Kidney glomerular epithelial cell (primary cell): Measurements from ENCODE around the gene PSMD13.
"Not testable (repeated sequence)": the region's sequence is repeated elsewhere in the genome, so short reads cannot be mapped to it uniquely, and the experiment has no call there.

Source experiments
- DNase-seq: peaks from one replicate; lab custom pipeline; 2025; lab: John Stamatoyannopoulos, UW

The PSMD13 gene

DNA sequence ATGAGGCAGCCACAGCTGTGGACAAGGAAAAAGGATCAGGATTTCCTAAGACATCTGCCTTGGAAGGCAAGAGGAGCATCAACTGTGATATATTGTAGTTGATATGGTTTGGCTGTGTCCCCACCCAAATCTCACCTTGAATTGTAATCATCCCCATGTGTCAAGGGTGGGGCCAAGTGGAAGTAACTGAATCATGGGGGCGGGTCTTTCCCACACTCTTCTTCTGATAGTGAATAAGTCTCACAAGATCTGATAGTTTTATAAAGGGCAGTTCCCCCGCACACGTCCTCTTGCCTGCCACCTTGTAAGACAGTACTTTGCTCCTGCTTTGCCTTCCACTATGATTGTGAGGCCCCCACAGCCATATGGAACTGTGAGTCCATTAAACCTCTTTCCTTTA is 19.1 kb upstream of the PSMD13 start:
- DNase-seq = no peak

DNA sequence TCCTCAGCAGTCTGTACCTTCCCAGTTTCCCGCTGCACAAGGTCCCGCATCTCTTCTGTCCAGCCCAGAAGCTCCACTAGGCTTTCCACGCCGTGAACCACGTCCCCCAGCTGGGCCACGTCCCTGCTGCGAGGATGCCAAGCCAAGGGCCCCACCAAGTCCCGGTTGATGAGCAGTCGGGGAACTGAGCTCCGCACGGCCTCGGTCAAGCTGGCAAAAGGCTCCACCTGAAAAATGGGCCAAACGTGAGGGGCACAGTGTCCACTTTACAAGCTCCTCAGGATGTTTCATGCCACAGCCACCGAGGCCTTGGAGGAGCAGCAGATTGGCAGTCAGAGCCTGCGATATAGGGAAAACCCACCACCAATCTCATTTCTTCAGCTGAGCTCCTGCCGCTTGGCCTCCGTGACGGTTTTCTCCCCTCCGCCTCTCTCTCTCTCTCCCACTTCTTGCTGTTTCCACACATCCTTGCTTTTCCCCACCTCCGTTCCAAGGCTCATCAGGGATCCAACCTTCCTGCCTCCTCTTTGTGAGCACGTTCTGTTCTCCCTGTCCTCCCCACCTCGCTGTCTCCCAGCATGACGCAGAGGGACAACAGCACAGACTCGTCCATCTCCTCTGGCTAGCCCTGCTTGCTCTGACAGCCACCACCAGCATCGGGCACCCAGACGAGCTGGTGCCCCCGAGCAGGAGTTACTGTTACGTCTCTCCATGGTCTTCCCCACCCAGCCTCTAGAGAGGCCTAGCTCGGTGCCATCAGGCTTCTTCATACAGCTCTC is 17.8 kb upstream of the PSMD13 start:
- no peak for DNase-seq

DNA sequence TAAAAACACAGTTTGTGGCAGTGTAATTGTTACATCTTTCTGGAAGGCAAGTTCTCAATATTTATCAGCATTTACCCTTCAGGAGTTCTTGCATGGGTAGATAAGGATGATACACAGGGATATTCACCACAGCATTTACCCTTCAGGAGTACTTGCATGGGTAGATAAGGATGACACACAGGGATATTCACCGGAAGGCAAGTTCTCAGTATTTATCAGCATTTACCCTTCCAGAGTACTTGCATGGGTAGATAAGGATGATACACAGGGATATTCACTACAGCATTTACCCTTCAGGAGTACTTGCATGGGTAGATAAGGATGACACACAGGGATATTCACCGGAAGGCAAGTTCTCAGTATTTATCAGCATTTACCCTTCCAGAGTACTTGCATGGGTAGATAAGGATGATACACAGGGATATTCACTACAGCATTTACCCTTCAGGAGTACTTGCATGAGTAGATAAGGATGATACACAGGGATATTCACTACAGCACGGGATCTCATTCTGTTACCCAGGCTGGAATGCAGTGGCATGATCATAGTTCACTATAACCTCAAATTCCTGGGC is 16.0 kb upstream of the PSMD13 start:
- DNase-seq = not testable (repeated sequence)

DNA sequence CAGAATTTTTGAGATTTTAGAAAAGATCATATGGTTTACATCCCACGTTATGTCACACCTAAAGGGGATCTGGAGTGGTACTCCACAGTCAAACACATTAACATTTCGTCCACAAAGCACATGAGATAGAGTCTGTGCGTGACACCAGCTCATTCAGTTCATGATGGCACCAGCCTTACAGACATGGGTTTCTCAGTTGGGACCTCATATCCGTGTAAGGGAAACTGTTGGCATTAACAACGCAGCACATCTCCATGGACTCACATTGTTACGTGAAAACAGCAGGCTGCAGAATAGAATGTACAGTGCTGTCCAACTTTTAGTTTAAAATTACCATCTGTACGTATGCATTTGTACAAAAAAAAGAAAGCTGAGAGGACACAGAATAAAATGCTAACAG is 15.2 kb upstream of the PSMD13 start:
- no peak for DNase-seq

DNA sequence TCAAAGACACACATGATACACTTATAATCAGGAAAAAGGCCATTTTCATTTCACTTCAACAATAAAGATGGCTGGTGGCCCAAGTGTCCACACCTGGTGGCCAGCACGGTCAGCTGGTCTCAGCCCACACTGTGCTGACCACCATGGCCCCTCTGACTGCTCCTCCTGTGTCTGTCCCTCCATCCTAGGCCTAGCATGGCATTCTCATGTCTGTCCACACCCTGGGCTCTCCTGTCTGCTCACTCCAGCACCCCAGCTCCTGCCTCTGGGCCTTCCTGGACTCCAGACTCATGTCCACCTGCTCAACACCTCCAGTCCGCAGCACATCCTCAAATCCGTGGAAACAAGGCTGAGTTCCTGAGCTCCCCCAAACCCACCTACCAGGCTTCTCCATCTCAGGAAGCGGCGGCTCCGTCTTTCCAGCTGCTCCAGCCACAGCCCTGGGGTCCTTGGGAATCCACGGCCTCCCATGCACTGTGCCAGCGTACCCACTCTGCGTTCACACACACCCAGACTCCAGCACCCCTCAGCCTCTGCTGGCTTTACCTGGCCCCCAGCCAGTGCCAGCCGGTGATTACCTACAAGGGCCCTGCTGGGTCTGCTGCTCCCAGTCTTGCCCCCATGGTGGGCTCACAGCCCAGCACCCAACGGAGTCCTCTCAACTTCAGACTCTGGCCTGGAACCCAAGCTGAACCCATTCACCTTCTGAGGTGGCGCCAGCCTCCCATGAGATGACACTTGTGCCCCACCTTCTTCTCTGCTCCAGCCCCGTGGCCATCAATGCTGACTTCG is 14.6 kb upstream of the PSMD13 start:
- no peak for DNase-seq

DNA sequence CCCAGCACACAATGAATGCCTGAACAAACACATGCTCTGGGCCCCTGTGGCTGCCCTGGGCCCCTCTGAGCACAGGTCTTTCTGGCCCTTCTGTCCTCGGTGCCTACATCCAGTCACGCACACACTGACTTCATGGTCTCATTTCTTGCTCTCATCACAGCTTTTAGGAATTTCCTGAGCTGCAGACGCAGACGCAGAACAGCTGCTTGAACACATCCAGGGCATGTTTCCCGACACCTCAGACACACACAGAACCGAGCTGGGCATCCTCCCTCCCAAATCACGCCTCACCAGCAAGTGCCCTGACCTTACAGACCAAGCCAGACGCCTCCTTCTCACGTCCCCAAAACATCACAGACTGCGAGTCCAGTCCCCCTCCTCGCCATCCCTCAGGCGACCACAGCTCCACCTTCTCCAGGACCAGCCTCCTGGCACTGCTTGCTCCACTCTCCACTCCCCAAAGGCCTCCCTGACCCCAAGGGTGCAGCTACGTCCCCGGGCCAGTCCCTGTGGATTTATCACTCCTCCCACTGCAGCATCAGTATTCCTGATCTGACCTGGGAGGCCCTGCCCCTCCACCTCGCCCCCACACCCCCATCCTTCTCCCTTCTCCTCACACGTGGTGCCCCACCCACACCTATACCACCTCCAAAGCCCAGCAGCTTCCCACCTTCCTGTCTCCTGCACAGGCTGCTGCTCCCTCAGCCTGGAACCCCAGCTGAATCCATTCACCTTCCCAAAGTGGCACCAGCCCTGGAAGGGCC is 13.6 kb upstream of the PSMD13 start:
- no peak for DNase-seq

DNA sequence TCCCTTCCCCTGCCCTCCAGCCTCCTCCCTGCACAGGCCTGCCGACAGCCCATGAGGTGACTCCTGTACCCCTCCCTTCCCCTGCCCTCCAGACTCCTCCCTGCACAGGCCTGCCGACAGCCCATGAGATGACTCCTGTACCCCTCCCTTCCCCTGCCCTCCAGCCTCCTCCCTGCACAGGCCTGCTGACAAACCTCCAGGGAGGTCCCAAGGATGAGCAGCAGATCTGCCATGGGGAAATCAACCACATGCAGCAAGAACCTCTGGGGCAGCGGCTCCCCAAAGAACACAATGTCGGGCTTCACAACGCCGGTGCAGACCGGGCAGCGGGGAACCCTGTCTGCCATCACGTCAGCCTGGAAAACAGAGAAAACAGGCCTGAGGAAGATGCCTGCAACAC is 12.9 kb upstream of the PSMD13 start:
- DNase-seq = no peak

DNA sequence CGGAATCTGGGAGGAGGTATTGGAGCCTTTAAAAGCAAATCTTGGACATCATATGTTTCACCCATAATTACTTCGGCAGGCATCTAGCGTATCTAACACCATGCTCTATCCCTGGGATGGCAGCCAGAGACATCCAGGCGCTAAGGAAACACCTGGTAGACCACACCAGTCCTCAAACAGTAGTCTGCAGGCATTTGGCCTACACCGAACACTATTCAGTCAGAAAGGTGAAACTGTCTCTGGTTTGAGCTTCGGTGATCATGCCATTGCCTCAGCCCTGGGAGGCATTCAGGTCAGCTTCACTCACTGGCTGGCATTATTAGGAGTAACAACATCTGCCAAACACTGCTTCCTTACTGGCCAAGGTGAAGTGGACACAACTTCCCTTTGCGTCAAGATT is 12.4 kb upstream of the PSMD13 start:
- no peak for DNase-seq

DNA sequence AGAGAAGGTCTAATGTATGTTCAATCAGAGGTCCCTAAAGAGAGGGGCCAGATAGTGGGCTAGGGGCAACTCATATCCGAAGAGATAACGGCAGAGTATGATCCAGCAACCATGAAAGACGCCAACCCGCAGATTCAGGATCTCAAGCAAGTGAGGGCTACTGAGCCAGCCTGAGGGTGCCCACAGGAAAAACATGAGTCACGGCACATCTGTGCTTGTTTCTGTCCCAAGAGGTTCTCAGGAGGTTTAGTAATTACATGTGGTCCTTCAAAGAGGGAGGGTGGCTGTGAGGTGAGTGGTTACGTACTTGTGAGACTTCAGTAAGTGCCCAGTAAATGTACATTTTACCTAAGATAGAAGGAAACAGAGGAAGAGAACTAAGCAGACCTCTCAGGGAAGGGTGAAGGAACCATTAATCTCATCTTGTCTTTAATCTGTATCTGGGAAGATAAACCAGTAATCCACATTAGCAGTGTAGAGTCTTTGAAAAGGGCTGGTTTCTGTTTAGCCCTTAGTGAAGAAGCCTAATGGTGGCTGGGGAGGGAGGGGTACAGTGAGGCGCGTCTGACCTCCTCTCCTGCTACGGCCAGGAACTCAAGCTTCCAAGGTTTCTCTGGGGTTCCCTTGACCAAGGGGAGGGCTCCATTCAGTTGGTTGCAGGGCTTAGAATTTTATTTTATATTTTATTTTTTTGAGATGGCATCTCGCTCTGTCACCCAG is 10.9 kb upstream of the PSMD13 start:
- no peak for DNase-seq

DNA sequence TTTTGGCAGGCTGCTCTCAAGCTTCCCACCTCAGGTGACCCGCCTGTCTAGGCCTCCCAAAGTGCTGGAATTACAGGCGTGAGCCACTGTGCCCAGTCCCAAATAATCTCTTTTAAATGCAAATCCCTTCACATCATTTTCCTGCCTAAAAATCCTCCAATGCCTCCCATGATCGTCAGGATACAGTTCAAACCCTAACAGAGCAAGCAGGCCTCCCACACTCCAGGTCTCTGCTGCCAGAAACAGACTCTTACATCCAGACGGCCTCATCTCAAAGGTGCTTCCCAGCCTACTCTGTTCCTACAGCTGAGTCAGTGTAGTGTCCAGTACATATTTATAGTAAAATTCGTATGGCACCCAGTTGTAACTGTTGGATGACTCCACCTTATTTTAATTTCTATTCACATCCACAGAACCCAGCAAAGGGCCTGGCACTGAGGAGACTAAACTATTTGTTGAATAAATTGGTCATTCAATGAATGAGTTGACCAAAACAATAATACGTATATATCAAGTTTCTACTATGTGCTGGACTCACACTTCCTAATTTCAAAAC is 8.9 kb upstream of the PSMD13 start:
- DNase-seq = no peak

DNA sequence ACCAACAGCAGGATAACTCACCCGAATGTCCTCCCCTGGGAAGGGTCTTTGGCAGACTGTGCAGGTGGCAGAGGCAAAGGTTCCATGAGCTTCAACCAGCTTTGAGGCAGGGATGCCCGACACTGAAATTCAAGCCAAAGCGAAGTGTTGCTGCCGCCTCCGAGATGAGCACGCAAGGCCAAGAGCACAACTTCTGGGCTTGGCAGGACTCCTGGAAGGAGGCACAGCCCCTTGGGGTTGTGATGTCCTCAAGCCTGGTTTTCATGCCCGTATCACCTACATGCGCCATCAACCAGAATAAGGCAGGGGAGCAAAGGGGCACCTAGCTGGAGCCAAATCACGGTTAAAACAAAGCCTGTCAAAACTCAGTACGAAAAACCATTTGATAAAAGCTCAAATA is 6.3 kb upstream of the PSMD13 start:
- DNase-seq = no peak

DNA sequence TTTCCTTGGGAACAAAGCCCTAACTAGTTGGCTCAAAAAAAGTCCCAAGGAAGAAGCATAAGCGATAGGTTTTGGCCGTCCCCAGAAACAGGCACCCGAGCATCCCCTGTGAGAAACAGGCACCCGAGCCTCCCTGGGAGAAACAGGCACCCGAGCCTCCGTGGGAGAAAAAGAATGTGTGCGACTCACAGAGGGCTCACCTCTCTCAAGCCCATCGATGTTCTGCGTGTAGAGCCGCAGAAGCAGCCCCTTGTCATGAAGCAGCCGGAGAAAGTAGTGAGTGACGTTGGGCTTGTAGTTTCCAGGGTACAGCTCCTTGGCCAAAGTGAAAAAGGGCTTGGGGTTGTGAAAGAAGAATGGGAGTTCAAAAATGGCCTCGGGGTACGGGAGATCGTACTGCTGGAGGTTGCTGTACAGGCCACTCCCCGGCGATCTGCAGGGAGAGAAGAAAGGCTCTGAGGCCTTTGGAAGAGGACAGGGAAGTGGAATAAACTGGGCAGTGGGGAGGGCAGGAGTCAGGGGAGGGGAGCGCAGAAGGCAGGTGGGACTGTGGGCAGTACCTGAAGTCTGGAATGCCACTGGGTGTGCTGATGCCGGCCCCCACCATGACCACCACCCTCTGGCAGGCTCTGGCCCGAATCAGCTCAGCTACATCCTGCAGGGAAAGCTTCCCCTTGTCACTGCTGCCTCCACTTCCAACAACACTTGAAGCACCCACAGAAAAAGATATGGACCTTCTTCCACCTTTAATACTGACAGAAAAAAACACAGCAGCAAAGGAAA is 3.8 kb upstream of the PSMD13 start:
- DNase-seq = no peak

DNA sequence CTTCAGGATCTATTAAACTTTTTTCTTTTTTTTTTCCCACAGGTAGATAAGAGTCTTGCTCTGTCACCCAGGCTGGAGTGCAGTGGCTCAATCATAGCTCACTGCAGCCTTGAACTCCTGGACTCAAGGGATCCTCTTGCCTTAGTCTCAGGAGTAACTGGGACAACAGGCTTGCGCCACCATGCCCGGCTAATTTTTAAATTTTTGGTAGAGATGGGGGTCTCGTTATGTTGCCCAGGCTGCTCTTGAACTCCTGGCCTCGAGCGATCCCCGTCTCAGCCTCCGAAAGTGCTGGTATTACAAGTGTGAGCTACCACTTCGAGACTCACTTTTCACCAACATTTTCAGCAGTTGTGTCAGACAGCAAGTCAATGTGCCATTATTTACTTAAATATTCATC is 1.6 kb upstream of the PSMD13 start:
- no peak for DNase-seq

DNA sequence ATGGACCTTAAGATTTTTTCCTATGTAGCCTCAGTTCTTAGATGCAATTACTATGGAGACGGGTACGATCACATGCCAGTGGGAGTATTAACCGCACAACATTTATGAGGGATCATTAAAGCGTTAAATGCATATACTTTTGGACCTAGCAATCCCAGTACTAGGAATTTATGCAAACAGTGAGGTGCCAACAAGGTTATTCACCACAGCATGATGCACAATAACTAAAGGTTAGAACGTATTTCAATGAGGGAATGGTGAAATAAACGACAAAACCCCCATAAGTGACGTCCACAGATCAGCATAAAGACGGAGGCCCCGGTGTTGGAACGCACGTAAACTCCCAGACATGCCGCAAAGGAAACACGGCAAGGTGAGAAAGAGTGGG is 1.2 kb upstream of the PSMD13 start:
- DNase-seq = peak; percentile 66

DNA sequence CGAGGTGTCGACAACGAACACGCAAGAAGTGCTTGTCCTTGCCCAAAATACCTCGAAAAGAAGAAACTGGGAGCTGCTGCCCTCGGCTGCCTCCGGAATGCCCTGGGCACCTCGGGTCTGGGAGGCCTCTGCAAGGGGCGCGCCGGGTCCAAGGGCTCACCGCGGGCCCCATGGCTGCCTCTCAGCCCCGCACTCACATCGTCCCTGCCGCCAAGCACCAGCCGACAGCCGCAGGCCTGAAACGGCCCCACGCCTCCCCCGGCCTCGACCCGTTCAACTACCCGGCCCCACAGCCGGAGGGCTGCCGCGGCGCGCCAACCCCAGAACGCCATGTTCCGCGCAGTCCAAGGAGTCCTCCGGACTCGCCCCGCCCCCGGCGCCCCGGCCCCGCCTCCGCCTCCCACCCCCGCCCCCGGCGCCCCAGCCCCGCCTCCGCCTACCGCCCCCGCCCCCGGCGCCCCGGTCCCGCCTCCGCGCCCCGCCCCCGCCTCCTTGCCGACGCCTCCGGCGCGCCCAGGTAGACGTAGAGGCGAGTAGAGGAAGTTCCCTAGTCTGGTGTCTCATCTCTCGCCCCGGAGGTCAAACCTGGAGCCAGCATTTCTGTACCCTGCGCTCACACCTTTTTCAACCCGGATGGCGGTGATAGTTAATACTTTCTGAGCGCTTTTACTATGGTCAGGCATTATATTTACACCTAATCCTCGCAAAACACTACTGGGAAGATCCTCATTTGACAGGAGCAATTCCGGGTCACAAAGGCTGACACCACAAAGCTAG is 591 bp upstream of the PSMD13 start, which contains the start of gene SIRT3:
Gene SIRT3 (minus strand): TSS at position 346 of the 777 bp plus-strand sequence. CDS start 14 bp downstream, at position 332.
- DNase-seq = peak; percentile 66

DNA sequence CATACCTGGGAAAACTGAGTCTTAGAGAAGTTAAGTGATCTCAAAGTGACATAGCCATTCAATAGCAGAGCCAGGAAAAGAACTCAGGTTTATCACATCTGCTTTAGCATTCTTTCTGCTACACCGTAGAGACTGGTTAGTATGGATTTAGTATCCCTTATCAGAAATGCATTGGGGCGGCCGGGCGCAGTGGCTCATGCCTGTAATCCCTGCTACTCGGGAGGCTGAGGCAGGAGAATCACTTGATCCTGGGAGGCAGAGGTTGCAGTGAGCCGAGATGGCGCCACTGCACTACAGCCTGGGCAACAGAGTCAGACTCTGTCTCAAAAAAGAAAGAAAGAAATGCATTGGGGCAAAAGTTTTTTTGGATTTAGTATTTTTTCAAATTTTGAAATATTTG is 1.6 kb downstream of the PSMD13 start:
- DNase-seq = not testable (repeated sequence)

DNA sequence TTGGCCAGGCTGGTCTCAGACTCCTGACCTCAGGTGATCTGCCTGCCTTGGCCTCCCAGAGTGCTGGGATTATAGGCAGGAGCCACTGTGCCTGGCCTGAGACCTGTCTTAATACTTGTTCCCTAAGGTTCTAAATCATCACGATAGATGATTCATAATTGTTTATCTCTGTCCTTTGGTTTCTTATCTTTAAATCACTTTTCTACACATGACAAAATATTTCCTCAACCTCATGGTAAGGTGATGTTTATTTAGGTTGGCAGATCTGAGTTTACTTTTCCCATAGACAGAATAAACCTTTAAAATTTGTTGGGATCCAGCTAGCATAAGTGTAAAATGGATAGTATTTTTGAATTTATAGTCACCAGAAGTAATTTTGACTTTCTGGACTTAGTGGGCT is 3.5 kb downstream of the PSMD13 start:
- no peak for DNase-seq

DNA sequence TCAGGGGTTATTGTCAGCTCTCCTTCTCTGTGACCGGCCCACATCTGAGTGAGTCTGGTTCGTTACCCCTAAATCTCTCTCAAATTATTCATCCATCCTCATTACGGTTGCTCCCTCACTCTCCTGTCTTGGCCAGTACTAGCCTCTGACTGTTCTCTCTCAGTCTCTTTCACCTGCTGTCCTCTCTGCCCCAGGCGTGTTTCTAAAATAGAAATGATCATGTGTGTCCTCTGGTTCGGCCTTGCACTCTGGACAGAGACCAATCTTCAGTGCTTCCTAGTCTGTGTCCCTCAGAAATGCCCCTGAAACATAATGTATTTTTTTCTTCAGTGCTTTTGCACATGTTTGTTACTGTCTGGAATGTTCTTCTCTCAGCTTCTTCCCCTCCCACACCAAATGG is 4.9 kb downstream of the PSMD13 start:
- no peak for DNase-seq

DNA sequence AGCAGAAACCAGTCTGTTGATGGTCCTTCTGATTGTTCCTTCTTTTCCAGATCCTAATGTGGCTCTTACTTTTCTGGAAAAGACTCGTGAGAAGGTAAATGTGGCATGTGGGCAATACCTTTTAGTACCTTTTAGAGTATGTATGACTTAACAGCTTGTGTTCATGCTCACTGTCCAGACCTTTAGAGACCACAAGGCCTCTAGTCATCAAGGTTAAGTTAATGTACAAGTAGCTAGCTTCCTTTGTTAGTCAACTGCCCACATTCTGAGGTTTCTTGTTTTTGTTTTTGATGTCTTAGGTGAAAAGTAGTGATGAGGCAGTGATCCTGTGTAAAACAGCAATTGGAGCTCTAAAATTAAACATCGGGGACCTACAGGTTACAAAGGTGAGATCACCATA is 7.6 kb downstream of the PSMD13 start:
- DNase-seq = no peak

DNA sequence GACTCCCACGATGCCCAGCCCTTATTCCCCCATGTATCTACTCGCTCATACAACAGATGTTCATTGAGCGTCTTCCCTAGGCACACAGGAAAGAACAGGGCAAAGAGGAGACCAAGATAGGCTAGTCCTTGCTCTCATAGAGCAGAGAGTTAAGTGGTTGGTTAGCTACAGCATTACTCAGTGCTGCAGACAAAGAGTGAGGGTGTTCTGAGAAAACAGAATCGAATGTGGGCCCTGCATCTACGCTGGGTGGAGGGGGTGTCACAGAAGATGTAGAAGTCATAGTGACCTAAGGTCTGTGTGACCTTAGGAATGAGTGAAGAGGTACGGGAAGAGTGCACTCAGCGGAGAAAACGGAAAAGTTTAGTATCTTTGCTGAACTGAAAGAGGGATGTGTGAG is 12.3 kb downstream of the PSMD13 start:
- DNase-seq = no peak
